Natural killer cell treated with Interleukin-12 subunit alpha and Interleukin-12 subunit beta and Interleukin-15 and Interleukin-18, amount 100 ng/mL, for 72 hours (primary cell): ENCODE measurements around the gene MRPL55. TPM values are rescaled to one million over a fixed set of nuclear protein-coding genes. Genes with fewer than 3 reads are reported as not detected.

Experiments
- ATAC-seq, 2 donors: fragments of 150-1000 bp; cut with Tn5 transposase in 1 of 2; sonication (Bioruptor Pico), chemical (Tn5 transposase) in 1 of 2; 2 replicates each; pipeline ENCODE4 v1.10.0; 2021
- DNase-seq: peaks from one replicate; pipeline ENCODE4 v3.0.0; 2022; ENCODE audit warnings: low spot score
- H3K27ac Mint-ChIP-seq, 2 donors: 1 replicate in 1 of 2; 2 replicates in 1 of 2; pipeline ENCODE4 v1.8.0; 2022; ENCODE audit warnings: mixed read lengths in 2 of 2, mild to moderate bottlenecking in 1 of 2, moderate library complexity in 1 of 2
- H3K27me3 Mint-ChIP-seq, 2 donors: 1 replicate in 1 of 2; 2 replicates in 1 of 2; pipeline ENCODE4 v1.8.0; 2022; ENCODE audit warnings: mixed read lengths in 2 of 2
- H3K36me3 Mint-ChIP-seq: one replicate; pipeline ENCODE4 v1.8.0; 2022; ENCODE audit warnings: mixed read lengths
- H3K4me1 Mint-ChIP-seq, 2 donors: 1 replicate in 1 of 2; 2 replicates in 1 of 2; pipeline ENCODE4 v1.8.0; 2022; ENCODE audit warnings: low read depth in 2 of 2, mixed read lengths in 2 of 2, mild to moderate bottlenecking in 1 of 2
- H3K4me3 Mint-ChIP-seq: one replicate; pipeline ENCODE4 v1.8.0; 2022; ENCODE audit warnings: mixed read lengths
- H3K9me3 Mint-ChIP-seq: 2 replicates; pipeline ENCODE4 v1.8.0; 2022; ENCODE audit warnings: mixed read lengths
- total RNA-seq, 2 donors: library from RNA; stranded (reverse); gene quantifications; one replicate each; pipeline ENCODE4 v1.2.3, GENCODE V29; 2022

The MRPL55 gene
- total RNA-seq, 2 donors from 2014 or later, result 42.5 to 68.8 TPM

- Mint-ChIP-seq H3K27me3 (no peaks in the 10 kb centered on the region), H3K9me3 (no peaks in the 10 kb centered on the region), H3K4me1 (peaks cover 83 to 88% of the 10 kb centered on the region in 2 donors), H3K4me3 (peak overlapping the region; percentile 74), H3K27ac (peak overlapping the region; percentile 74 to 92), H3K36me3 (peaks cover 13% of the 10 kb centered on the region)
- peak in 1 of 2 donors; percentile 34 for ATAC-seq
- no peak for DNase-seq
Measured at GRCh38 chr1:228087771-228088251, 21.3 kb downstream of the MRPL55 start.

- peak overlapping the region; percentile 84 to 95 for H3K27ac Mint-ChIP-seq
- H3K27me3 Mint-ChIP-seq, result no peaks in the 10 kb centered on the region
- peaks cover 63 to 64% of the 10 kb centered on the region in 2 donors for H3K4me1 Mint-ChIP-seq
- H3K9me3 Mint-ChIP-seq, result no peaks in the 10 kb centered on the region
- H3K36me3 Mint-ChIP-seq, result peaks cover 6% of the 10 kb centered on the region
- ATAC-seq, result no peak
- H3K4me3 Mint-ChIP-seq, result peak overlapping the region; percentile 94
- DNase-seq, result no peak
Measured at GRCh38 chr1:228085287-228085951, 23.7 kb downstream of the MRPL55 start.

- ATAC-seq (no peak), DNase-seq (no peak)
- Mint-ChIP-seq H3K27ac (peak overlapping the region; percentile 84 to 95), H3K9me3 (no peaks in the 10 kb centered on the region), H3K4me1 (peaks cover 58 to 59% of the 10 kb centered on the region in 2 donors), H3K27me3 (no peaks in the 10 kb centered on the region), H3K36me3 (peaks cover 6% of the 10 kb centered on the region), H3K4me3 (peak overlapping the region; percentile 94)
Measured at GRCh38 chr1:228084797-228085196, 24.3 kb downstream of the MRPL55 start.

- H3K27me3 Mint-ChIP-seq, result no peaks in the 10 kb centered on the region
- no peak for DNase-seq
- H3K4me1 Mint-ChIP-seq, result peaks cover 54% of the 10 kb centered on the region in 2 donors
- peaks cover 6% of the 10 kb centered on the region for H3K36me3 Mint-ChIP-seq
- no peaks in the 10 kb centered on the region for H3K9me3 Mint-ChIP-seq
- H3K4me3 Mint-ChIP-seq, result peak overlapping the region; percentile 94
- H3K27ac Mint-ChIP-seq, result peak overlapping the region; percentile 84 to 95
- ATAC-seq, result peak; percentile 50 to 55
Measured at GRCh38 chr1:228084325-228084724, 24.8 kb downstream of the MRPL55 start.

- Mint-ChIP-seq H3K9me3 (no peaks in the 10 kb centered on the region), H3K27ac (peak overlapping the region; percentile 84 to 95), H3K27me3 (no peaks in the 10 kb centered on the region), H3K4me1 (peaks cover 50% of the 10 kb centered on the region in 2 donors), H3K36me3 (peaks cover 6% of the 10 kb centered on the region), H3K4me3 (peak overlapping the region; percentile 94)
- no peak for DNase-seq
- peak in 1 of 2 donors; percentile 52 for ATAC-seq
Measured at GRCh38 chr1:228083871-228084278, 25.2 kb downstream of the MRPL55 start.

GRCh38 chr1:228082918-228083870 is 25.9 kb downstream of the MRPL55 start:
- H3K4me1 Mint-ChIP-seq, result peaks cover 43 to 44% of the 10 kb centered on the region in 2 donors
- peak in 1 of 2 donors; percentile 34 for ATAC-seq
- peak overlapping the region; percentile 94 for H3K4me3 Mint-ChIP-seq
- no peaks in the 10 kb centered on the region for H3K27me3 Mint-ChIP-seq
- H3K9me3 Mint-ChIP-seq, result no peaks in the 10 kb centered on the region
- DNase-seq, result peak; percentile 75
- peak overlapping the region; percentile 84 to 95 for H3K27ac Mint-ChIP-seq
- peaks cover 6% of the 10 kb centered on the region for H3K36me3 Mint-ChIP-seq

- peak within 1 kb of the TSS; percentile 84 to 95 for H3K27ac Mint-ChIP-seq
- H3K9me3 Mint-ChIP-seq, result no peaks in the 10 kb centered on the region
- peaks cover 35 to 36% of the 10 kb centered on the region in 2 donors for H3K4me1 Mint-ChIP-seq
- peaks cover 6% of the 10 kb centered on the region for H3K36me3 Mint-ChIP-seq
- peak within 1 kb of the TSS; percentile 94 for H3K4me3 Mint-ChIP-seq
- peak; percentile 93 to 95 for ATAC-seq
- H3K27me3 Mint-ChIP-seq, result no peaks in the 10 kb centered on the region
- DNase-seq, result peak; percentile 95
Measured at GRCh38 chr1:228082214-228082917, 26.7 kb downstream of the MRPL55 start, which contains the start of gene ARF1. Gene ARF1 (plus strand): TSS chr1:228082708. CDS start chr1:228097115, 14,407 bp downstream.

- H3K36me3 Mint-ChIP-seq, result peaks cover 6% of the 10 kb centered on the region
- H3K4me1 Mint-ChIP-seq, result peaks cover 28 to 30% of the 10 kb centered on the region in 2 donors
- DNase-seq (no peak), ATAC-seq (no peak)
- no peaks in the 10 kb centered on the region for H3K27me3 Mint-ChIP-seq
- peak overlapping the region; percentile 94 for H3K4me3 Mint-ChIP-seq
- no peaks in the 10 kb centered on the region for H3K9me3 Mint-ChIP-seq
- peak overlapping the region; percentile 80 to 84 for H3K27ac Mint-ChIP-seq
Measured at GRCh38 chr1:228081578-228082213, 27.4 kb downstream of the MRPL55 start.

GRCh38 chr1:228081144-228081543 is 28.0 kb downstream of the MRPL55 start:
- Mint-ChIP-seq H3K9me3 (no peaks in the 10 kb centered on the region), H3K27ac (peak overlapping the region; percentile 80 to 84), H3K4me3 (peak overlapping the region; percentile 94), H3K27me3 (no peaks in the 10 kb centered on the region), H3K36me3 (peaks cover 6% of the 10 kb centered on the region), H3K4me1 (peaks cover 24 to 27% of the 10 kb centered on the region in 2 donors)
- DNase-seq (no peak), ATAC-seq (no peak)

- DNase-seq, result no peak
- Mint-ChIP-seq H3K9me3 (no peaks in the 10 kb centered on the region), H3K36me3 (peaks cover 6% of the 10 kb centered on the region), H3K27ac (no peak overlapping the region), H3K4me3 (no peak overlapping the region), H3K4me1 (peaks cover 11 to 13% of the 10 kb centered on the region in 2 donors), H3K27me3 (no peaks in the 10 kb centered on the region)
- no peak for ATAC-seq
Measured at GRCh38 chr1:228079601-228080263, 29.4 kb downstream of the MRPL55 start.

GRCh38 chr1:228079013-228079412 is 30.1 kb downstream of the MRPL55 start:
- no peak for ATAC-seq
- Mint-ChIP-seq H3K4me1 (peaks cover 4 to 7% of the 10 kb centered on the region in 2 donors), H3K27me3 (no peaks in the 10 kb centered on the region), H3K36me3 (peaks cover under 1% of the 10 kb centered on the region), H3K4me3 (no peak overlapping the region), H3K27ac (no peak overlapping the region), H3K9me3 (no peaks in the 10 kb centered on the region)
- DNase-seq, result no peak

- DNase-seq (no peak), ATAC-seq (no peak)
- no peaks in the 10 kb centered on the region for H3K9me3 Mint-ChIP-seq
- no peak overlapping the region for H3K4me3 Mint-ChIP-seq
- H3K27me3 Mint-ChIP-seq, result no peaks in the 10 kb centered on the region
- H3K4me1 Mint-ChIP-seq, result peaks cover 0 to 10% of the 10 kb centered on the region in 2 donors
- H3K36me3 Mint-ChIP-seq, result no peaks in the 10 kb centered on the region
- H3K27ac Mint-ChIP-seq, result no peak overlapping the region
Measured at GRCh38 chr1:228077565-228078330, 31.4 kb downstream of the MRPL55 start.
